NCI-H524 (cell line): ENCODE measurements around the gene ADAM10.
"Not testable (repeated sequence)": the region's sequence is repeated elsewhere in the genome, so short reads cannot be mapped to it uniquely, and the experiment has no call there.

Experiments used
- DNase-seq, 2 experiments: peaks; one replicate each; lab custom pipeline; 2025; lab: John Stamatoyannopoulos, UW

The ADAM10 gene

GRCh38 chr15:58608129-58608590 is 141.3 kb downstream of the ADAM10 start:
- DNase-seq: no peak

GRCh38 chr15:58606577-58607080 is 142.9 kb downstream of the ADAM10 start:
- DNase-seq: no peak

GRCh38 chr15:58605931-58606530 is 143.5 kb downstream of the ADAM10 start:
- no peak for DNase-seq

- no peak for DNase-seq
Measured at GRCh38 chr15:58604455-58604923, 145.0 kb downstream of the ADAM10 start.

- not testable (repeated sequence) for DNase-seq
Measured at GRCh38 chr15:58603927-58604326, 145.6 kb downstream of the ADAM10 start.

GRCh38 chr15:58602823-58603222 is 146.7 kb downstream of the ADAM10 start:
- DNase-seq: no peak

- DNase-seq: no peak
Measured at GRCh38 chr15:58598829-58599210, 150.7 kb downstream of the ADAM10 start.

- DNase-seq: peak in 1 of 2 experiments; percentile 22
Measured at GRCh38 chr15:58597943-58598828, 151.3 kb downstream of the ADAM10 start.

- DNase-seq: no peak
Measured at GRCh38 chr15:58595516-58596263, 153.8 kb downstream of the ADAM10 start.

GRCh38 chr15:58594898-58595297 is 154.6 kb downstream of the ADAM10 start:
- no peak for DNase-seq

- no peak for DNase-seq
Measured at GRCh38 chr15:58593870-58594269, 155.6 kb downstream of the ADAM10 start.

GRCh38 chr15:58590926-58591325 is 158.6 kb downstream of the ADAM10 start:
- peak in 1 of 2 experiments; percentile 84 for DNase-seq

- DNase-seq: no peak
Measured at GRCh38 chr15:58590236-58590635, 159.3 kb downstream of the ADAM10 start.

GRCh38 chr15:58589047-58589446 is 160.5 kb downstream of the ADAM10 start:
- no peak for DNase-seq

GRCh38 chr15:58588096-58588495 is 161.4 kb downstream of the ADAM10 start:
- DNase-seq: peak; percentile 15 to 55

- DNase-seq: no peak
Measured at GRCh38 chr15:58587486-58587885, 162.0 kb downstream of the ADAM10 start.

- DNase-seq: peak; percentile 90 to 98
Measured at GRCh38 chr15:58585693-58586443, 163.6 kb downstream of the ADAM10 start.

- no peak for DNase-seq
Measured at GRCh38 chr15:58584789-58585461, 164.6 kb downstream of the ADAM10 start.

GRCh38 chr15:58583171-58583908 is 166.2 kb downstream of the ADAM10 start:
- DNase-seq: no peak

- DNase-seq: no peak
Measured at GRCh38 chr15:58582160-58582559, 167.3 kb downstream of the ADAM10 start.
